Fibroblast of lung (primary cell): ENCODE results near the gene MPP3. TPM values are rescaled to one million over a fixed set of nuclear protein-coding genes. Genes with fewer than 3 reads are reported as not detected.

Experiments used
- DNase-seq, 2 donors: peaks; one replicate each; pipeline versions ENCODE4 v3.0.0 to v3.0.0-alpha.2; 2010; ENCODE audit warnings: low read depth in 2 of 2
- H2AFZ ChIP-seq: 2 replicates; pipeline ENCODE4 v1.5.1; 2012; ENCODE audit warnings: low read length, control low read depth, inconsistent platforms
- H3K27ac ChIP-seq: 2 replicates; pipeline ENCODE4 v1.5.1; 2011; ENCODE audit warnings: low read length, control low read depth; ENCODE audit not compliant: insufficient read depth
- H3K27me3 ChIP-seq: 2 replicates; pipeline ENCODE4 v1.5.1; 2011; ENCODE audit warnings: mild to moderate bottlenecking, low read length; ENCODE audit not compliant: control insufficient read depth, insufficient read depth
- H3K36me3 ChIP-seq: 2 replicates; pipeline ENCODE4 v1.5.1; 2011; ENCODE audit warnings: low read length; ENCODE audit not compliant: control insufficient read depth, insufficient read depth
- H3K4me1 ChIP-seq: 2 replicates; pipeline ENCODE4 v1.5.1; 2011; ENCODE audit warnings: low read length; ENCODE audit not compliant: control insufficient read depth, insufficient read depth; ENCODE audit errors: extremely low read depth
- H3K4me2 ChIP-seq: 2 replicates; pipeline ENCODE4 v1.5.1; 2011; ENCODE audit warnings: low read length, control low read depth; ENCODE audit not compliant: insufficient read depth; ENCODE audit errors: extremely low read depth
- H3K4me3 ChIP-seq, 4 experiments: fragments of 200-600 bp in 1 of 4; sonication (generic) in 1 of 4; replicated peaks in 1 of 4; 2 replicates each; pipeline ENCODE4 v1.5.1; 2011 to 2016; ENCODE audit warnings: low read length in 4 of 4, low read depth in 3 of 4, mild to moderate bottlenecking in 3 of 4, control low read depth in 2 of 4, inconsistent platforms in 1 of 4, mixed read lengths in 1 of 4; ENCODE audit not compliant: insufficient read depth in 1 of 4; ENCODE audit errors: control extremely low read depth in 1 of 4
- H3K79me2 ChIP-seq: 2 replicates; pipeline ENCODE4 v1.5.1; 2012; ENCODE audit warnings: mild to moderate bottlenecking, low read length, inconsistent platforms; ENCODE audit not compliant: control insufficient read depth, insufficient read depth
- H3K9ac ChIP-seq: 2 replicates; pipeline ENCODE4 v1.5.1; 2011; ENCODE audit warnings: mild to moderate bottlenecking, low read length, control low read depth; ENCODE audit not compliant: insufficient read depth
- H3K9me3 ChIP-seq: 2 replicates; pipeline ENCODE4 v1.5.1; 2012; ENCODE audit warnings: low read depth, low read length; ENCODE audit not compliant: control insufficient read depth, insufficient read depth
- H4K20me1 ChIP-seq: 2 replicates; pipeline ENCODE4 v1.5.1; 2011; ENCODE audit warnings: low read length; ENCODE audit not compliant: control insufficient read depth, insufficient read depth; ENCODE audit errors: extremely low read depth
- CTCF ChIP-seq, 2 donors: IDR thresholded peaks in 1 of 2; conservative IDR thresholded peaks in 1 of 2; 1 replicate in 1 of 2; 2 replicates in 1 of 2; pipeline ENCODE4 v1.5.1; 2011 to 2012; ENCODE audit warnings: low read length in 2 of 2, control low read depth in 1 of 2, inconsistent platforms in 1 of 2, low read depth in 1 of 2, mild to moderate bottlenecking in 1 of 2
- EZH2 ChIP-seq: IDR thresholded peaks from 2 replicates; pipeline ENCODE4 v1.5.1; 2012; ENCODE audit warnings: low read length, control low read depth, mild to moderate bottlenecking; ENCODE audit errors: missing control alignments
- polyA plus RNA-seq, 2 donors: library from polyadenylated mRNA; depleted of rRNA in 1 of 2; stranded (reverse) in 1 of 2; unstranded in 1 of 2; fragments of >200 nt; gene quantifications; 2 replicates each; pipeline ENCODE4 v1.2.1, GENCODE V29; 2011 to 2012; ENCODE audit warnings: missing spikeins in 1 of 2
- total RNA-seq: library from RNA; depleted of rRNA; stranded (reverse); fragments of >200 nt; gene quantifications from 2 replicates; pipeline ENCODE4 v1.2.1, GENCODE V29; 2014

Gene MPP3
- total and polyA plus RNA-seq, 2 donors (not counting 1 experiment from before 2014, with no cell fraction given) = 4.6 to 6.9 TPM

- H3K27me3 ChIP-seq = peaks cover 18% of the 10 kb centered on the region
- H3K9me3 ChIP-seq = no peaks in the 10 kb centered on the region
- H3K4me1 ChIP-seq = no peaks in the 10 kb centered on the region
- no peak overlapping the region for H2AFZ ChIP-seq
- H3K27ac ChIP-seq = no peak overlapping the region
- H3K9ac ChIP-seq = no peak overlapping the region
- no peaks in the 10 kb centered on the region for H4K20me1 ChIP-seq
- no peak overlapping the region for H3K4me2 ChIP-seq
- TF ChIP-seq CTCF (conservative IDR thresholded peaks at IDR 0.05 in 1 of 2, IDR thresholded peaks at IDR 0.05 in 1 of 2; ENCODE audit: low read depth in 1 of 2, low read length in 2 of 2) = no peak
- peak; percentile 47 for TF ChIP-seq EZH2
- H3K79me2 ChIP-seq = no peaks in the 10 kb centered on the region
- no peak for DNase-seq
- H3K4me3 ChIP-seq = no peak overlapping the region
- no peaks in the 10 kb centered on the region for H3K36me3 ChIP-seq
These were observed 73.1 kb downstream of the MPP3 start for GRCh38 chr17:43759836-43760235.

- H3K4me3 ChIP-seq = no peak within 1 kb of the TSS
- H3K27me3 ChIP-seq = peaks cover 23% of the 10 kb centered on the region
- H2AFZ ChIP-seq = no peak within 1 kb of the TSS
- no peaks in the 10 kb centered on the region for H3K9me3 ChIP-seq
- no peaks in the 10 kb centered on the region for H3K79me2 ChIP-seq
- TF ChIP-seq CTCF (conservative IDR thresholded peaks at IDR 0.05 in 1 of 2, IDR thresholded peaks at IDR 0.05 in 1 of 2; ENCODE audit: low read depth in 1 of 2, low read length in 2 of 2) = no peak
- TF ChIP-seq EZH2 = no peak
- H3K4me1 ChIP-seq = no peaks in the 10 kb centered on the region
- H4K20me1 ChIP-seq = no peaks in the 10 kb centered on the region
- H3K27ac ChIP-seq = no peak within 1 kb of the TSS
- H3K36me3 ChIP-seq = no peaks in the 10 kb centered on the region
- H3K9ac ChIP-seq = no peak within 1 kb of the TSS
- H3K4me2 ChIP-seq = no peak within 1 kb of the TSS
- DNase-seq = no peak
These were observed 74.3 kb downstream of the MPP3 start, which contains the start of gene SOST for GRCh38 chr17:43758497-43759174. Gene SOST (minus strand): TSS chr17:43758791. CDS start chr17:43758741, 50 bp downstream.

GRCh38 chr17:43758086-43758485 is 74.9 kb downstream of the MPP3 start:
- Histone ChIP-seq H3K27ac (no peak overlapping the region), H2AFZ (no peak overlapping the region), H3K79me2 (no peaks in the 10 kb centered on the region), H3K4me3 (no peak overlapping the region), H3K9me3 (no peaks in the 10 kb centered on the region), H3K4me2 (no peak overlapping the region), H3K36me3 (no peaks in the 10 kb centered on the region), H3K4me1 (no peaks in the 10 kb centered on the region), H3K9ac (no peak overlapping the region), H4K20me1 (no peaks in the 10 kb centered on the region), H3K27me3 (peaks cover 27% of the 10 kb centered on the region)
- TF ChIP-seq CTCF (conservative IDR thresholded peaks at IDR 0.05 in 1 of 2, IDR thresholded peaks at IDR 0.05 in 1 of 2; ENCODE audit: low read depth in 1 of 2, low read length in 2 of 2) = no peak
- no peak for TF ChIP-seq EZH2
- DNase-seq = no peak
